ENCODE data around the gene NOSTRIN.

GRCh38 chr2:168796583-168797285 lies 5.7 kb upstream of the NOSTRIN start:
- TF ChIP-seq CTCF (IDR thresholded peaks at IDR 0.05; ENCODE audit: low read length) (no peak), EZH2phosphoT487 (IDR thresholded peaks at IDR 0.05; ENCODE audit: low read length) (no peak)

Measured in MM.1S (cell line).